Activated B cell treated with CpG ODN at 0.5 μM for 24 hours (primary cell): ENCODE results near the gene WBP1L. TPM values are rescaled to one million over a fixed set of nuclear protein-coding genes. Genes with fewer than 3 reads are reported as not detected.

Experiments used
- ATAC-seq: fragments of 200-7000 bp; cut with Tn5 transposase; one replicate; pipeline ENCODE4 v1.10.0; 2021; ENCODE audit warnings: low read depth, mild to moderate bottlenecking, moderate library complexity
- CTCF ChIA-PET: fragments of 350-600 bp; sonication (Branson Sonifier 250); formaldehyde crosslinking; loops from one replicate; lab custom pipeline; 2021; ENCODE audit warnings: antibody characterized with exemption; lab: Charles Lee
- POLR2A ChIA-PET: fragments of 350-600 bp; sonication (Branson Sonifier 250); formaldehyde crosslinking; loops from one replicate; lab custom pipeline; 2021; ENCODE audit warnings: antibody characterized with exemption; lab: Charles Lee
- DNase-seq: peaks from one replicate; pipeline ENCODE4 v3.0.0; 2022
- H3K27ac Mint-ChIP-seq: one replicate; pipeline ENCODE4 v1.8.0; 2020; ENCODE audit warnings: mixed read lengths
- H3K27me3 Mint-ChIP-seq: one replicate; pipeline ENCODE4 v1.8.0; 2021; ENCODE audit warnings: mixed read lengths
- H3K36me3 Mint-ChIP-seq: one replicate; pipeline ENCODE4 v1.8.0; 2021; ENCODE audit warnings: low read depth, mixed read lengths
- H3K4me1 Mint-ChIP-seq: one replicate; pipeline ENCODE4 v1.8.0; 2021; ENCODE audit warnings: mixed read lengths
- H3K4me3 Mint-ChIP-seq: one replicate; pipeline ENCODE4 v1.8.0; 2020; ENCODE audit warnings: mild to moderate bottlenecking, mixed read lengths
- H3K9me3 Mint-ChIP-seq: one replicate; pipeline ENCODE4 v1.8.0; 2020; ENCODE audit warnings: mixed read lengths
- CTCF ChIP-seq: fragments of 200-600 bp; IDR thresholded peaks from one replicate; pipeline ENCODE4 v1.8.0; 2022; ENCODE audit warnings: antibody characterized with exemption, mild to moderate bottlenecking
- intact Hi-C: fragments of 100-400 bp; cut with micrococcal nuclease; formaldehyde crosslinking; loops from one replicate; pipeline ENCODE4 v1.15.1; 2024
- total RNA-seq: library from RNA; stranded (reverse); gene quantifications from 2 replicates; pipeline ENCODE4 v1.2.3, GENCODE V29; 2022

WBP1L gene
- total RNA-seq, 1 donor from 2014 or later = 30.5 TPM

GRCh38 chr10:102824664-102825063 lies 80.9 kb downstream of the WBP1L start:
- intact Hi-C loops = no loop called here
- POLR2A ChIA-PET = no interaction called here
- peaks cover 3% of the 10 kb centered on the region for H3K27me3 Mint-ChIP-seq
- H3K36me3 Mint-ChIP-seq = no peaks in the 10 kb centered on the region
- peaks cover under 1% of the 10 kb centered on the region for H3K4me1 Mint-ChIP-seq
- CTCF ChIA-PET = no interaction called here
- H3K4me3 Mint-ChIP-seq = no peak overlapping the region
- H3K27ac Mint-ChIP-seq = no peak overlapping the region
- TF ChIP-seq CTCF = no peak
- ATAC-seq (no peak), DNase-seq (no peak)
- no peaks in the 10 kb centered on the region for H3K9me3 Mint-ChIP-seq

GRCh38 chr10:102826148-102826796 lies 82.5 kb downstream of the WBP1L start:
- Mint-ChIP-seq H3K4me3 (no peak overlapping the region), H3K36me3 (no peaks in the 10 kb centered on the region), H3K9me3 (no peaks in the 10 kb centered on the region), H3K27me3 (peaks cover 3% of the 10 kb centered on the region), H3K4me1 (no peaks in the 10 kb centered on the region), H3K27ac (no peak overlapping the region)
- ChIA-PET CTCF (interaction anchor here (0.7 kb wide), 1 partner anchor 836 kb away, joined by 3 read pairs; no protein-coding TSS in a partner anchor), POLR2A (interaction anchor here (1.1 kb wide), 1 partner anchor 30 kb away, joined by 4 read pairs; no protein-coding TSS in a partner anchor)
- TF ChIP-seq CTCF = no peak
- DNase-seq (no peak), ATAC-seq (no peak)
- intact Hi-C loops = no loop called here

- ATAC-seq = no peak
- no peaks in the 10 kb centered on the region for H3K9me3 Mint-ChIP-seq
Measured at GRCh38 chr10:102827597-102827975, 83.8 kb downstream of the WBP1L start.

GRCh38 chr10:102831322-102832071 lies 87.7 kb downstream of the WBP1L start:
- peaks cover 2% of the 10 kb centered on the region for H3K4me1 Mint-ChIP-seq
- no peak for TF ChIP-seq CTCF
- H3K36me3 Mint-ChIP-seq = no peaks in the 10 kb centered on the region
- no peak overlapping the region for H3K27ac Mint-ChIP-seq
- H3K4me3 Mint-ChIP-seq = no peak overlapping the region
- ATAC-seq = no peak
- peaks cover 5% of the 10 kb centered on the region for H3K27me3 Mint-ChIP-seq
- intact Hi-C loops = no loop called here
- ChIA-PET CTCF (no interaction called here), POLR2A (no interaction called here)
- no peaks in the 10 kb centered on the region for H3K9me3 Mint-ChIP-seq
- DNase-seq = no peak

More at GRCh38 chr10:102827597-102827975, 83.8 kb downstream of the WBP1L start:
- no peaks in the 10 kb centered on the region for H3K4me1 Mint-ChIP-seq
- DNase-seq = no peak
- peaks cover 3% of the 10 kb centered on the region for H3K27me3 Mint-ChIP-seq
- TF ChIP-seq CTCF = no peak
- H3K36me3 Mint-ChIP-seq = no peaks in the 10 kb centered on the region
- no peak overlapping the region for H3K4me3 Mint-ChIP-seq
- ChIA-PET CTCF (interaction anchor here (0.6 kb wide), 1 partner anchor 412 kb away, joined by 3 read pairs; no protein-coding TSS in a partner anchor), POLR2A (no interaction called here)
- no peak overlapping the region for H3K27ac Mint-ChIP-seq
- intact Hi-C loops = no loop called here

- no peak overlapping the region for H3K27ac Mint-ChIP-seq
- DNase-seq (no peak), ATAC-seq (no peak)
- H3K27me3 Mint-ChIP-seq = peaks cover 5% of the 10 kb centered on the region
- H3K36me3 Mint-ChIP-seq = no peaks in the 10 kb centered on the region
- no peaks in the 10 kb centered on the region for H3K9me3 Mint-ChIP-seq
- POLR2A ChIA-PET = no interaction called here
- CTCF ChIA-PET = no interaction called here
- intact Hi-C loops = no loop called here
- no peak for TF ChIP-seq CTCF
- no peak overlapping the region for H3K4me3 Mint-ChIP-seq
- H3K4me1 Mint-ChIP-seq = peaks cover 2% of the 10 kb centered on the region
Measured at GRCh38 chr10:102832248-102832647, 88.5 kb downstream of the WBP1L start.
